ENCODE data around the gene IL16.

DNA sequence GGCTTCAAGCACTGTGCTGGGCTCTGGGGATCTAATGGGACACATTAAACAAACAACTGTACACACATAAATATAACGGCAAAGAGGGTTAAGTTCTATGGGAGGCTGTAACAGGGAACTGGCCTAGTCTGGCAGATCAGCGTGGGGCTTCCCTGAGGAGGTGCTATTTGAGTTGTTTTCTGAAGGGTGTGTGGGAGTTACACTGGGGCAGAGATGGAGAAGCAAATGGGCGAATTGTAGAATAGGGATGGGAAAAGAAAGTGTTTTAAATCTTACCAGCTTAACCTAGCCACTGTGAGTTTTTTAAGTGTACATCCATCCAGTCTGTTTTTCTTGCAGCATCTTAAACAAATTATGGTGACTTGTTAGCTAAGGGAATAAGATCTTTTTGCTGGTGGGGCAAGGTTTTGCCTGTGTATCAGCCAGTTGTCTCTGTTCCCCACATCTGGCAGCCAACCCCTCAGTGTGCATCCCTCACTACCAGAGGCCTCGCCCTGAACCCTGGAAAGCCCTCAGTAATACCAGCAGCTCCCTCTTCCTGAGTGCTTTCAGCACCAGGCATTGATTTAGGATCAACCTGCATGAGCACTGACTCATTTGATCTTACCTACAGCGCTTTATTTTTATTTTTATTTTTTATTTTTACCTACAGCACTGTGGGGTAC lies 10.9 kb upstream of the IL16 start:
- TF ChIP-seq CTCF (IDR thresholded peaks at IDR 0.05) (no peak), POLR2A (IDR thresholded peaks at IDR 0.05; ENCODE audit: low read depth) (no peak), EP300 (IDR thresholded peaks at IDR 0.05) (no peak)
